Measurements from ENCODE around the gene UGT2A2. TPM values are rescaled to one million over a fixed set of nuclear protein-coding genes. Genes with fewer than 3 reads are reported as not detected.

Gene UGT2A2
- total RNA-seq, 4 donors from 2014 or later = not detected

- no peaks in the 10 kb centered on the region for H3K9me3 ChIP-seq
- no peak overlapping the region for H3K27ac ChIP-seq
- H3K4me3 ChIP-seq = no peak overlapping the region
- no peak for DNase-seq
- no peak for TF ChIP-seq POLR2AphosphoS5 (IDR thresholded peaks at IDR 0.05)
- no peak for TF ChIP-seq POLR2A (IDR thresholded peaks at IDR 0.05)
- TF ChIP-seq EP300 (IDR thresholded peaks at IDR 0.05; ENCODE audit: low read depth) = no peak
- TF ChIP-seq CTCF (IDR thresholded peaks at IDR 0.05) = no peak
- in situ Hi-C loops (cut with MboI; ENCODE audit: low pct_ligation_motif_present in 1 of 4, low pct_unique_long_range_greater_than_20kb in 1 of 4, low sequenced_read_pairs in 3 of 4) = no loop called here
- WGBS, 2 donors (ENCODE audit: low coverage in 1 of 2) = 48% methylated on average over 6 of the region's 6 CpGs
- H3K4me1 ChIP-seq = no peaks in the 10 kb centered on the region
- H3K36me3 ChIP-seq = no peaks in the 10 kb centered on the region
- intact Hi-C loops (cut with DNase I; ENCODE audit: low total_unique reads) = no loop called here
- no peaks in the 10 kb centered on the region for H3K27me3 ChIP-seq
These were observed 93.2 kb downstream of the UGT2A2 start for GRCh38 chr4:69546134-69546765.

Small RNA genes lying within 50 kb of the gene (small RNA-seq; reads per million reads assigned to genes)
- gene UGT2A2 = 0 reads per million in 4 donors

Other genes with a start within 250 kb of the UGT2A2 start
- gene UGT2B4, start 143.7 kb downstream of the UGT2A2 start, total RNA-seq = not detected
- gene UGT2A1, start 13.6 kb upstream of the UGT2A2 start, total RNA-seq = not detected
- 100 to 1,000 TPM; 105 to 212 (median 147) TPM for gene SULT1B1, start 121.0 kb upstream of the UGT2A2 start, total RNA-seq
- gene SULT1E1, start 220.5 kb upstream of the UGT2A2 start, total RNA-seq = under 1 TPM in 2 of 4 donors, not detected in 2; 0.40 to 0.95 TPM

All from transverse colon (tissue), 4 donors.